H54 (cell line): ENCODE results near the gene CUL7.

Source experiments
- DNase-seq: peaks from one replicate; pipeline ENCODE4 v3.0.0; 2011; ENCODE audit warnings: low spot score, mixed read lengths; ENCODE audit not compliant: insufficient read length
- FAIRE-seq: peaks from 3 replicates; lab custom pipeline; 2011; peaks lifted over from hg19 to GRCh38; lab: Jason Lieb, UNC
- POLR2A ChIP-seq: IDR thresholded peaks from 2 replicates; pipeline ENCODE4 v1.6.1; 2011; ENCODE audit warnings: low read depth, mild to moderate bottlenecking, low read length

The CUL7 gene

DNA sequence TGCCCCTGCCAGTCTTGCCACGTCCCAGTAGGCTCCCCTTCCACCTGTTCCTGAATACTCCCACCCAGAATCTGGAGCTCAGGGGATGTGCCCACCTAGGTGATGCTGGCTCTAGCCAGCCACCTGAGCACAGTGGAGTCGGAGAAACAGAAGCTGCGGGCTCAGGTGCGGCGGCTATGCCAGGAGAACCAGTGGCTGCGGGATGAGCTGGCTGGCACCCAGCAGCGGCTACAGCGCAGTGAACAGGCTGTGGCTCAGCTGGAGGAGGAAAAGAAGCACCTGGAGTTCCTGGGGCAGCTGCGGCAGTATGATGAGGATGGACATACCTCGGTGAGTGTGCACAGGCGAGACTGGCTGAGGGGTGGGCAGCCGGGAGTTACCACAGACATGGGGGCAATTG is 9.2 kb upstream of the CUL7 start:
- DNase-seq = no peak
- FAIRE-seq = no peak

DNA sequence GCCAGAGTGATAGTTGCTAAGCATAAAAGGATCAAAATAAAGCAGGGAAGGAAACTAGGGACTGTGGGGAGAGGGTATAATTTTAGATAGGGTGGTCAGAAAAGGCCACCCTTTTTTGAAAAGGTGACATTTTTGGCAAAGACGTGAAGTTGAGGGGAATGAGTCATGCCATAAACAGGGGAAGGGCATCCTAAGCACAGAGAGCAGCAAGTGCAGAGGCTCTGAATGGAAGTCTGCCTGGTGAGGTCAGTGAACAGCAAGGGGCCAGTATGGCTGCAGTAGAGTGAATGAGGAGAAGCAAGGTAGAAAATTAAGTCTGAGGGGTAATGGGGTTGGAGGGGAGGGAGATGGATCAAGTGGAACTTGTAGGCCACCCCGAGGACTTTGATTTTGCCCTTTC is 8.2 kb upstream of the CUL7 start:
- DNase-seq = peak; percentile 49
- TF ChIP-seq POLR2A = no peak
- FAIRE-seq = no peak

More for the DNA sequence above, 9.2 kb upstream of the CUL7 start:
- no peak for TF ChIP-seq POLR2A

DNA sequence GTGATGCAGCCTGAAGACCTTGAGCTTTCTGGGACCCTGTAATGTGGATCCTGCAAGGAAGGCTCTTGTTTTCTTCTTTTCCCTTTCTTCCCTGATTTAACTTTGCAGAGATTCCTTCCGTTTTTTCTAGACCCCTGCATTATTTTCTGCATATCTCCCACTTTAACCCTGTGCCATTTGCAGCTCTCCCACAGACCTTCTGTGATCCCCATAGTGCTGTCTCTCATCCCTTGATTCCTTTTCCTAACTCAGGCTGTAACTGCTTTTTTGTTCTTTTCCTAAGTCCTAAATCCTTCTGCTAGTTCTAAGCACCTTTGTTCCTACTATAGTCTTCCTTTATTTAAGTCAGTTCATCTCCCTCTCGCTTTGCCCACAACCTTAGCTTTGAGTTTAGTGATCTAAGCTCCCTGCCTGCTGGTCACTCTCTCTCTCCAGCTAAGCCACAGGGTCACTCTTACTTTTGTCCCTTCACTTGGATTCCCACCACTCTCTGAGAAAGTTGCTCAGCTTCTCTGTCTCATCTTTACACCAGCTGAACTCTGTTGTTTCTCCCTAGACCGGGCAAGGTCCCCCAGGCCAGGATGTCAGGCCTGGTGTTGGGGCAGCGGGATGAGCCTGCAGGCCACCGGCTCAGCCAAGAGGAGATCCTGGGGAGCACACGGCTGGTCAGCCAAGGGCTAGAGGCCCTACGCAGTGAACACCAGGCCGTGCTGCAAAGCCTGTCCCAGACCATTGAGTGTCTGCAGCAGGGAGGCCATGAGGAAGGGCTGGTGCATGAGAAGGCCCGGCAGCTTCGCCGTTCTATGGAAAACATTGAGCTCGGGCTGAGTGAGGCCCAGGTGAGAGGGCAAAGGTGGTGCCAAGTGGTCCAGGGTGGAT is 7.3 kb upstream of the CUL7 start:
- no peak for TF ChIP-seq POLR2A

DNA sequence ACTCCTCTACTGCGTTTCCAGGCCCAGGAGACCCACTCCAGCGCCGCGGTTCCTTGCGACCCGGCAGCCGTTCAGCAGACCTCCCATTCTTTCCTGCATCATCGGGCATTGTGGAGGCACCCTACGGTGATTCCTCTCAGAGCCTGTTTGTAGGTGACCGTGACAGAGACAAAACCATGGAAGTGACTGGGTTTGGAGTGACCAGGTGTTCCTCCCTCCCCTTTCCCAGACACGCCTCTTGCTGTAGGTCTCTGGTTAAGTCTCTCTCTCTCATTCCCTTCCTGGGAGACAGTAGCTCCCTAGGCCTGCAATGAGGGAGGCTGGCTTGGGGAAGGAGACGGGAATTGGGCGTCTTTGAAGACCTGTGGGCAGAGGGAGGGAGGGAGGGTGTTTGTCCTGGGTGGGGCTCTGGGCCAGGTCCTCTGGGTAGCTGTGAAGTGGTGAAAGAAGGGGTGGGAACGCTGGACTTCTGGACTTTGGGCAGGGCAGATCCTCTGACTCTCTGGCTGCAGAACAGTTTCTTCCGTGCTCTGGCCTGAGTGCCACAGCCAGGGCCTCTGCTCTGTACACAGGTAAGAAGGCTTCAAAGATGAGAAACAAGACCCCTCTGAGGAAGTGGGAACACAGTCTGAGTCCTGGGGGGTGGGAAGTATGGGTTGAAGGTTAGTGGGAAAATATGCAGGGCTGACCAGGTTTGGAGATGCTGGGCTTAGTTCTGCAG is 6.5 kb upstream of the CUL7 start:
- FAIRE-seq = no peak
- no peak; the same call in 1 of the 2 replicates for TF ChIP-seq POLR2A

More for the DNA sequence above, 7.3 kb upstream of the CUL7 start:
- FAIRE-seq = no peak
- no peak for DNase-seq

DNA sequence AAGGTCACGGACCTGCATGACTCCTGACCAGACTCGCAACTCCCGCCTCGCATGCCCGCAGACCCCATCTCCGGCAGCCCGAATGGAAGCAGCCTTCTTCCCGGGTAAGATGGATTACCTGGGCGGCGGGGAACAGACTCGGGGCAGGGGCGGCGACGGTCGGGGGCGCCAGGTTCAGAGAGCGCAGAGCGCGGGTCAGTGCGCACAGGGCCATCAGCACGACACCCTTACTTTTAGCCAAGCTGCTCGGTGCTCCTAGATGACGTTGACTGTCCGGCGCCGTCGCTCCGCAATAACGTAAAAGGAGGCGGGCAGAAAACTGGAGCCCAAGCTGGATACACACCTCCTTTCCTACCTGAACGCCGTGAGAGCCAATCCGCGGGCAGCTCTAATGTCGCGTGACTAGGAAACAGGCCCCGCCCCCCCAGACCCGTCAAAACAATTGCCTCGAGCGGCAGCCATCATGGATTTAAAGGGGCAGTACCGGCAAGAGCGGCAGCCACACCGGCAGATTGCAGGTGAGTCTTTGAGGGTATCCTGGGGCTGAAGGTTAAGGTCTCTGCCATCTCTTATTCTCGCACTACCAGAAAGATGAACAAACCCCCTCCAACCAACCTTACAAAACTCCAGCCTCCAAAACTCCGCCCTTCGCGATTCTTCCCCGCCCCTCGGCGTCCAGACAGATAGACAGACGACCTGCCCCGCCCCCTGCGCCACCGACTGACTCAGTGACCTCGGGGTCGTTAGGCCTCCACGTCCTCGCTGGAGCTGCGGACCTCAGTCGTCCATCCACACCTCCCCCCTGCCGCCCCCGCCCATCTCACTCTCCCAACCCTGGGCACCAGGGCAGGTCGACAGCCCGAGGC is 5.8 kb upstream of the CUL7 start, which contains the start of the genes KLC4 and MRPL2:
Gene KLC4, plus strand, starts transcription at position 464 of the 866 bp plus-strand sequence. CDS start 1,705 bp downstream, outside the sequence.
Gene MRPL2, minus strand, starts transcription at position 267 of the 866 bp plus-strand sequence. Its CDS starts 53 bp downstream, at position 214.
- peak; percentile 86 for TF ChIP-seq POLR2A
- DNase-seq (peak; percentile 98), FAIRE-seq (peak; percentile 50)

More for the DNA sequence above, 6.5 kb upstream of the CUL7 start:
- peak; percentile 36 for DNase-seq

DNA sequence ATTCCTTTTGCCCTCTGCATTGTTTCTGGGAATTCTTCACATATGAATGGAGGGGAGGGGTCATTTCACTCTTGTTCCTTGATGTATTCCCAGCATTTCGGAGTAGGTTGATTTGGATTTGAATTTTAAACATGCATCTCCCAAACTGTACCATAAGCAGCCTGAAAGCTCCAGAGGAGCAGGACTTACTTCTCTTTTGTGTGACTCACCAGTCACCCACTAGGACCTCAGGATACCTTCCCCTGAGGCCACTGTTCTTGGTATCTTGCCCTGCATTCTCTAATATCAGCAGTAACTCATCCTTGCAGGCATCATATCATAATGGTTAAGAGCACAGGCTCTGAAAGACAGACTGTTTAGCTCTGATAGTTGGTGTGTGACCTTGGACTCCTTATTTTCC is 4.9 kb upstream of the CUL7 start:
- no peak for DNase-seq
- FAIRE-seq = no peak
- no peak for TF ChIP-seq POLR2A

DNA sequence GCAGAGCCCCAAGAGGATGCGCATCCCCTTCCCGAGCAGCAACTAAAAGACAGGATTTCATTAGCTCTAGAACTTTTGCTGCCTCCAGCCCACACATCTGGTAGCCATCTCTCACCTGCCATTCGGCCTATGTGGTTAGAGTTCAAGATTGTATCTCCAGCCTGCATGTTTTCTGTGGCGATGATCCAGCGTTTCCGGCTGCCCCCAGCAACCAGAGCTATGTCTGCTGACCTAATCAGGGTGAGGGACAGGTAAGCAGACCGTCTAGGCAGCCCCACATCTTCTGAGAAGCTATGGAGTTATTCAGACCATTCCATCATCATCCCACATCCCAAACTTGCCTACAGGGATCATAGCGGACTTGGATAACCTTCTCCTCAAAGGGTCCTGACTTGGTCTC is 2.3 kb upstream of the CUL7 start:
- no peak for TF ChIP-seq POLR2A
- DNase-seq = no peak
- no peak for FAIRE-seq

DNA sequence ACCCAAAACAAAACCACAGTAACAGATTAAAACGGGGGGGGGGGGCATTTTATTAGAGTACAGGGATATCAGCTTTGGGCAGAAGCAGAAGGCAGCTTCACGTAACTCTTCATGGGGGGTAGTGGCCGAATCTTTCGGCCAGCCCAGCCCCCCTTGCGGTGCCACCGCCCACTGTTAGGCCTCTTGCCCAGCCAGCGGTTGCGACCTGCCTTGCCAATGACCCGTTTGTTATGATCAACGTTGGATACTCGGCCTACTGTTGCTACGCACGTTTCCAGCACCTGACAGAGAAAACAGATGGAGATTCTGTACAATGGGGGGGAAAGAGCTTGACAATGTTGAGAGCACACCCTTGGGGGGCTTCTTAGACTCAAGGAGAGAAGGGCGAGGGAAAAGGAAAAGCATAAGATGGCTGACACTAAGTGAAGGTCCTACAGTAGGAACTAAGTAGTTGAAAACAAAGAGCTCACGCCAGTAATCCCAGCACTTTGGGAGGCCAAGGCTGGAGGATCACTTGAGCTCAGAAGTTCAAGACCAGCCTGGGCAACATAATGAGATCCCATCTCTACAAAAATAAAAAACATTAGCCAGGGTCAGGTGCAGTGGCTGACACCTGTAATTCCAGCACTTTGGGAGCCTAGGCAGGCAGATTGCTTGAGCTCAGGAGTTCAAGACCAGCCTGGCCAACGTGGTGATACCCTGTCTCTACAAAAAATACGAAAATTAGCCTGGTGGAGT is 724 bp upstream of the CUL7 start:
- FAIRE-seq = no peak

DNA sequence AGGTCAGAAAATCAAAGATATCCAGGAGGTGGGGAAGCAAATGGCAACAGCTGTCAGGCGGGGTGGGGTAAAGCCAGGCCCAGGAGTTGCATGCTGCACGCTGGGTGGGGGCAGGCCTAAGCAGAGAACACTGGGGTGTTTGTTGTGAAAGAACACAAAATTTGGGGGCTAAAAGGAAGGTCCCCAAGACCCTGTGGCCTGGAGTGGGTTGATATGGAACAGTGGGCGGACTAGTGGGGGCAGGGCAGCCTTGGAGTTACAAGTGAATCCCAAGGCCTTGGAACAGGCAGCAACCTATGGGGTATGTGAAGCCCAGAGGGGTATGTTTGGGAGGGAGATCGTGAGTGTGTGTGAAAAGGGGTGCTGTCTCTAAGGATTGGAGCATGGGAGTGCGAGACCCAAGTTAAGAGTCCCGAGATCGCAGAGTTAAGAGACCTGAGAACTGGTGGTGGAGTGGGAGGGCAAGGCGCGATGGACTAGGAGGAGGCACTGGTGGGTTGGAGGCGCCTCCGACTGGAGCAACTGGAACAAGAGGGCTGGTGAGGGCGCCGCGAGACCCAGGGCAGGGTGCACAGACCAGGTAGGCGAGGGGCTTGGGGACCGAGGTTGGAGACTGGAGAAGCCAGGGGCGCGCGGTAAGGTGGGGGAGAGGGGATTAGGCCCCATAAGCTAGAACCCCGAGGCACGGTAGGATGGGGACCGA is 658 bp downstream of the CUL7 start:
- no peak for TF ChIP-seq POLR2A
- no peak for DNase-seq
- no peak for FAIRE-seq

More for the DNA sequence above, 724 bp upstream of the CUL7 start:
- TF ChIP-seq POLR2A = no peak
- DNase-seq = no peak

DNA sequence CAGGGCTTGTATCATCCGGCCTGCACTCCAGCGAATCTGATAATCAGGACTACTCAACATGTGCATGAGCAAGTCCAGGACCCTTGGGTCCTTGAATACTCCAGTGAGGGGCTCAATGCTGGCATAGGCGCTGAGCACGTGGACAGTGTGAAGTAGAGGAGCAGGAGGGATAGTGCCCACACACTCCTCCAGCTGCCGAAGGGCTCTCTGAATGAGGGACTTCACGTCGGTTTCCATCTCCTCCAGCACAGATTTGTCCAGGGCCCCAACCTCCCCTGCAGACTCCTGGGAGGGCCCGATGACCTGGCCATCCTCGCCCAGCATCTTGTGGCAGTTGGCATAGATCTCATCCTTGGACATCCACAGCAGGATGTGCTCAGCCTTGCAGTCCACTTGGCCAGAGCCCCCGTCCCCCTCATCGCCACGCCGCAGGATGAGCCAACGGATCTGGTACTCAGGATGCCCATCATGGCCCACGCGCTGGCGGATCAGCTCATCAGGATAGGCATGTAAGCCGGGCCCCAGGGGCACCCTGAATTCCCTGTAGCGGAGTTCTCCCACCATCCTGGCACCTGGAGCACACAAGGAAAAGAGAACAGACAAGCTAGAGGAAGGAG is 1.3 kb downstream of the CUL7 start:
- FAIRE-seq = no peak
- no peak for TF ChIP-seq POLR2A
- DNase-seq = no peak

DNA sequence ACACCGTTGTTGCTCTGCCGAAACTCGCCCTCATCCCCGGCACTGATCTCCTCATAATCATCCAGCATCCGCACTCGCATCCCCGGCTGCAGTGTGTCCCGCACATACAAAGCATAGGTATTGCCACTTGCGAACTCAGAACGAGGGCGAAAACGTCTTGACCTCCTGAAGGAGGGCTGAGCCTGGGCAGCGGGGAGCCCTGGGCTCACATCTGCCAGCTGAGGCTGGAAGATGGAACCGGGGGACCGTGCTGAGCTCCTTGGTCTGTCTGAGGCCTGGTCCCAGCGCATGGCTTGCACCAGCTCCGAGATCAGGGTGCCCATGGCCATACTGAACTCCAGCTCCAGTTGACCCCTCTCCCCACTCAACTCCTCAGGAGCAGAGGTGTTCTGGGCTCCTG is 2.7 kb downstream of the CUL7 start:
- no peak for DNase-seq
- no peak for TF ChIP-seq POLR2A
- FAIRE-seq = no peak

DNA sequence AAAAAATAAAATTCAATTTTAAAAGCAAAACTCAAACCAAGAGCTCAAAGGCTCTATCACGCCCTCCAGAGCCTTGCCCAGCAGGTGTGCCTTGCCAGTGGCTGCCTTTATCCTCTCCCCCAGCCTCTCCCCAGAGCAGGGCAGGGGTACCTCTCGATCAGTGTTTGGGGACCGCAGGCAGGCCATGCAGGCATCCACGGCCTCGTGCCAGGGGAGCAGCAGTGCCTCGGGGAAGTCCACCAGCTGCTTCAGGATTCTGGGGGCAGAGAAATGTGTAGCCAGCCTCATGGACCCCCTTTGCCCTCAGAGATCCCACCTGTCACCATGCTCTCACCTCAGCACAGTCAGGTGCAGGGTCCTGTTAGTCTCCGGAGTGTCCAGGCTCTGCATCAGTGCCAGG is 5.7 kb downstream of the CUL7 start:
- FAIRE-seq (no peak), DNase-seq (no peak)
- no peak for TF ChIP-seq POLR2A
